ENCODE data around the gene KIZ. TPM values are rescaled to one million over a fixed set of nuclear protein-coding genes. Genes with fewer than 3 reads are reported as not detected.

Gene KIZ
- total RNA-seq, 1 donor, result 40.5 TPM

DNA sequence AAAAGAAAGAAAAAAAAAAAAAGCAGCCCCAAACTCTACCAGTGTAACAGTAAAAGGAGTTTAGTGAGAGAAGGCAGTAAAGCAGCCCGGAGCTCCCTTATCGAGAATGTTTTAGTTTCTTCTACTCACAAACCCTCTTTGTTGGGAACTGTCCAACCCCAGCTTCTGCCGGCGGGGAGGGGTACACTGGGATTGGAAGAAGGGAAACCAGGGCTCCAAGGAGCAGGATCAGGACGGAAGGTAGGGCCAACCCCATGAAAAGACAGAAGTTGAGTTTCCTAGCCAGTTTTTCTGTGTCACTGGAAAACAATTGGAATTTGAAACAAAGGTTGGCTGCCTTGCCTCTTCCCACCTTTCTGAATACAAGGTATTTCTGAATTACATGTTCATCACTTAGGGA is 66.0 kb downstream of the KIZ start:
- Histone ChIP-seq H3K4me1 (ENCODE audit: insufficient read depth, low read length) (no peaks in the 10 kb centered on the region), H3K27me3 (ENCODE audit: insufficient read depth, low read length) (no peaks in the 10 kb centered on the region), H3K4me3 (ENCODE audit: insufficient read depth, low read length) (no peak overlapping the region), H3K79me2 (ENCODE audit: insufficient read depth, low read length) (no peaks in the 10 kb centered on the region), H3K27ac (ENCODE audit: low read depth, low read length) (no peak overlapping the region), H2AFZ (ENCODE audit: low read length) (no peak overlapping the region), H3K9me3 (ENCODE audit: low read depth, low read length) (no peaks in the 10 kb centered on the region), H3K4me2 (ENCODE audit: insufficient read depth, low read length) (no peak overlapping the region), H3K36me3 (ENCODE audit: insufficient read depth, low read length) (no peaks in the 10 kb centered on the region), H4K20me1 (ENCODE audit: insufficient read depth, low read length) (no peaks in the 10 kb centered on the region)
- DNase-seq (ENCODE audit: insufficient read length, low spot score, missing footprints), result no peak
- no peak for TF ChIP-seq CTCF (IDR thresholded peaks at IDR 0.05; ENCODE audit: extremely low read depth, low read depth, low read length)

- Histone ChIP-seq H3K4me2 (ENCODE audit: insufficient read depth, low read length) (no peak overlapping the region), H4K20me1 (ENCODE audit: insufficient read depth, low read length) (no peaks in the 10 kb centered on the region), H3K27ac (ENCODE audit: low read depth, low read length) (no peak overlapping the region), H3K9me3 (ENCODE audit: low read depth, low read length) (no peaks in the 10 kb centered on the region), H3K27me3 (ENCODE audit: insufficient read depth, low read length) (no peaks in the 10 kb centered on the region), H3K36me3 (ENCODE audit: insufficient read depth, low read length) (no peaks in the 10 kb centered on the region), H3K4me3 (ENCODE audit: insufficient read depth, low read length) (no peak overlapping the region), H3K79me2 (ENCODE audit: insufficient read depth, low read length) (no peaks in the 10 kb centered on the region), H3K4me1 (ENCODE audit: insufficient read depth, low read length) (peaks cover 5% of the 10 kb centered on the region), H2AFZ (ENCODE audit: low read length) (no peak overlapping the region)
- DNase-seq (ENCODE audit: insufficient read length, low spot score, missing footprints), result no peak
- no peak for TF ChIP-seq CTCF (IDR thresholded peaks at IDR 0.05; ENCODE audit: extremely low read depth, low read depth, low read length)
These were observed 76.4 kb downstream of the KIZ start for GRCh38 chr20:21202259-21202658.

DNA sequence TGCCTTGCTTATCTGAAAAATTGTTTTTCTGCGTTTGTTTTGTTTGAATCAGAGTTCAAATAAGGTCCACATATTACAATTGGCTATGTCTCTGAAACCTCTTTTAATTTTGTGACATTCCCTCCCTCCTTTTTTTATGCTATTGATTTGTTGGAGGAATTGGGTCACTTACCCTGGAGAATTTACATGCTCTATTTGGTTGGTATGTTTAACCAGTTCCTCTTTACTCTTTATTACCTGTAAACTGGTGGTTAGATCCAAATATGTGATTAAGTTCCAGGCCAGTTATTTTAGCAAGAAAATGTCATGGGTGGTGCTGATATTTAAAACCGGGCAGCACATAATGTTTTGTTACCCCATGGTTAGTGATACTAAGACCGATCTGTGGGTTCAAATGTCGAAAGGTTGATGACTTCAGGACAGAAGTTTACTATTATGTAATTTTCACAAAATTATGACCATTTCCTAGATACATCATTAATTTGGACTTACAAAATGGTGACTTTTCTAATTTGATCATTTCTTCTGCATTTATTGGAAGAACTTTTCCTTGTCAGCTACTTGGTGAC is 77.3 kb downstream of the KIZ start:
- Histone ChIP-seq H2AFZ (ENCODE audit: low read length) (no peak overlapping the region), H3K36me3 (ENCODE audit: insufficient read depth, low read length) (no peaks in the 10 kb centered on the region), H3K9me3 (ENCODE audit: low read depth, low read length) (no peaks in the 10 kb centered on the region), H3K4me1 (ENCODE audit: insufficient read depth, low read length) (peaks cover 5% of the 10 kb centered on the region), H3K79me2 (ENCODE audit: insufficient read depth, low read length) (no peaks in the 10 kb centered on the region), H3K4me2 (ENCODE audit: insufficient read depth, low read length) (no peak overlapping the region), H3K4me3 (ENCODE audit: insufficient read depth, low read length) (no peak overlapping the region), H3K27me3 (ENCODE audit: insufficient read depth, low read length) (no peaks in the 10 kb centered on the region), H4K20me1 (ENCODE audit: insufficient read depth, low read length) (no peaks in the 10 kb centered on the region), H3K27ac (ENCODE audit: low read depth, low read length) (no peak overlapping the region)
- TF ChIP-seq CTCF (IDR thresholded peaks at IDR 0.05; ENCODE audit: extremely low read depth, low read depth, low read length), result no peak
- DNase-seq (ENCODE audit: insufficient read length, low spot score, missing footprints), result no peak

DNA sequence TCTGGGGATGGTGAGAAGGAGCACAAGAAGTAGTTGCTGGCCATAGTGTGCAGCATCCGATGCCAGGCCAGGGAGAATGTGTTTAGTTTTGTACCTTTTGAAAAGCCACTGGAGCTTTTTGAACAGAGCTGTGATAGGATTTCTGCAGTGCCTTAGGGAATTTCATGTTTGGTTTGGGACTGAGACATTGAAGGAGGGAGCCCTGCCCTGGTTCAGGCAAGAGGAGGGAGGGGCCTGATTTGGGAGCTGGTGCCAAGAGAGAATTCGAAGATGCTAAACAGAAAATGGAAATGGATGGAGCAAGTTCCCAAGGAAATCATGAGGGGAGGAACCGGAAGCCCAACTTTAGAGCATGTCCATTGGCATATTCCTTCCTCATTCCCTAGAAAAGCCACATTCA is 80.7 kb downstream of the KIZ start:
- H2AFZ ChIP-seq (ENCODE audit: low read length), result no peak overlapping the region
- no peaks in the 10 kb centered on the region for H3K79me2 ChIP-seq (ENCODE audit: insufficient read depth, low read length)
- H3K4me3 ChIP-seq (ENCODE audit: insufficient read depth, low read length), result no peak overlapping the region
- DNase-seq (ENCODE audit: insufficient read length, low spot score, missing footprints), result no peak
- no peaks in the 10 kb centered on the region for H4K20me1 ChIP-seq (ENCODE audit: insufficient read depth, low read length)
- H3K4me2 ChIP-seq (ENCODE audit: insufficient read depth, low read length), result no peak overlapping the region
- H3K27me3 ChIP-seq (ENCODE audit: insufficient read depth, low read length), result no peaks in the 10 kb centered on the region
- no peaks in the 10 kb centered on the region for H3K36me3 ChIP-seq (ENCODE audit: insufficient read depth, low read length)
- H3K4me1 ChIP-seq (ENCODE audit: insufficient read depth, low read length), result peaks cover 5% of the 10 kb centered on the region
- H3K27ac ChIP-seq (ENCODE audit: low read depth, low read length), result no peak overlapping the region
- no peak for TF ChIP-seq CTCF (IDR thresholded peaks at IDR 0.05; ENCODE audit: extremely low read depth, low read depth, low read length)
- H3K9me3 ChIP-seq (ENCODE audit: low read depth, low read length), result no peaks in the 10 kb centered on the region
